ENCODE data around the gene MSI2.

The MSI2 gene

GRCh38 chr17:57355090-57355859 lies 99.0 kb downstream of the MSI2 start:
- peaks cover 31% of the 10 kb centered on the region for H3F3A ChIP-seq (ENCODE audit: control insufficient read depth, insufficient read depth)
- peak overlapping the region; percentile 100 for H3K4me2 ChIP-seq (ENCODE audit: low read length)
- H3K36me3 ChIP-seq (ENCODE audit: control insufficient read depth, low read length): peaks cover 49% of the 10 kb centered on the region
- TF ChIP-seq CTCF (IDR thresholded peaks at IDR 0.05; ENCODE audit: low read depth, low read length, poor library complexity, severe bottlenecking) (no peak), EZH2phosphoT487 (IDR thresholded peaks at IDR 0.05; ENCODE audit: borderline replicate concordance, low read length) (no peak)
- peaks cover 79% of the 10 kb centered on the region for H3K4me1 ChIP-seq (ENCODE audit: control insufficient read depth, low read length)
- H4K20me1 ChIP-seq (ENCODE audit: control insufficient read depth, insufficient read depth, low read depth, low read length): no peaks in the 10 kb centered on the region
- H3K9me3 ChIP-seq (ENCODE audit: control insufficient read depth, insufficient read depth, low read length): no peaks in the 10 kb centered on the region
- H3K27me3 ChIP-seq (ENCODE audit: control insufficient read depth, low read length): no peaks in the 10 kb centered on the region
- H3K79me2 ChIP-seq (ENCODE audit: control insufficient read depth, low read length): peaks cover 91% of the 10 kb centered on the region
- H3K9me2 ChIP-seq (replicated peaks; ENCODE audit: control insufficient read depth, low read length): no peaks in the 10 kb centered on the region
- H3K27ac ChIP-seq (ENCODE audit: low read depth, low read length): peak overlapping the region; percentile 100
- H3K4me3 ChIP-seq (ENCODE audit: low read length): peak overlapping the region; percentile 78

- Histone ChIP-seq H4K20me1 (ENCODE audit: control insufficient read depth, insufficient read depth, low read depth, low read length) (no peaks in the 10 kb centered on the region), H3K4me1 (ENCODE audit: control insufficient read depth, low read length) (peaks cover 85% of the 10 kb centered on the region), H3K4me3 (ENCODE audit: low read length) (peak overlapping the region; percentile 78), H3K9me3 (ENCODE audit: control insufficient read depth, insufficient read depth, low read length) (no peaks in the 10 kb centered on the region), H3K9me2 (replicated peaks; ENCODE audit: control insufficient read depth, low read length) (no peaks in the 10 kb centered on the region), H3K36me3 (ENCODE audit: control insufficient read depth, low read length) (peaks cover 40% of the 10 kb centered on the region), H3K79me2 (ENCODE audit: control insufficient read depth, low read length) (peaks cover 91% of the 10 kb centered on the region), H3K4me2 (ENCODE audit: low read length) (peak overlapping the region; percentile 100), H3F3A (ENCODE audit: control insufficient read depth, insufficient read depth) (peaks cover 31% of the 10 kb centered on the region), H3K27ac (ENCODE audit: low read depth, low read length) (peak overlapping the region; percentile 100), H3K27me3 (ENCODE audit: control insufficient read depth, low read length) (no peaks in the 10 kb centered on the region)
- TF ChIP-seq CTCF (IDR thresholded peaks at IDR 0.05; ENCODE audit: low read depth, low read length, poor library complexity, severe bottlenecking): no peak
- TF ChIP-seq EZH2phosphoT487 (IDR thresholded peaks at IDR 0.05; ENCODE audit: borderline replicate concordance, low read length): no peak
These were observed 99.9 kb downstream of the MSI2 start for GRCh38 chr17:57356153-57356718.

GRCh38 chr17:57356719-57357391 lies 100.5 kb downstream of the MSI2 start:
- no peaks in the 10 kb centered on the region for H3K9me3 ChIP-seq (ENCODE audit: control insufficient read depth, insufficient read depth, low read length)
- H3K27ac ChIP-seq (ENCODE audit: low read depth, low read length): peak overlapping the region; percentile 100
- no peaks in the 10 kb centered on the region for H3K27me3 ChIP-seq (ENCODE audit: control insufficient read depth, low read length)
- H3K4me2 ChIP-seq (ENCODE audit: low read length): peak overlapping the region; percentile 100
- H3K4me3 ChIP-seq (ENCODE audit: low read length): peak overlapping the region; percentile 78
- peaks cover 39% of the 10 kb centered on the region for H3K36me3 ChIP-seq (ENCODE audit: control insufficient read depth, low read length)
- TF ChIP-seq EZH2phosphoT487 (IDR thresholded peaks at IDR 0.05; ENCODE audit: borderline replicate concordance, low read length): no peak
- peaks cover 94% of the 10 kb centered on the region for H3K79me2 ChIP-seq (ENCODE audit: control insufficient read depth, low read length)
- H4K20me1 ChIP-seq (ENCODE audit: control insufficient read depth, insufficient read depth, low read depth, low read length): no peaks in the 10 kb centered on the region
- peaks cover 31% of the 10 kb centered on the region for H3F3A ChIP-seq (ENCODE audit: control insufficient read depth, insufficient read depth)
- H3K4me1 ChIP-seq (ENCODE audit: control insufficient read depth, low read length): peaks cover 85% of the 10 kb centered on the region
- H3K9me2 ChIP-seq (replicated peaks; ENCODE audit: control insufficient read depth, low read length): no peaks in the 10 kb centered on the region

Data from DOHH2 (cell line).